HG03571 (cell line): ENCODE measurements around the gene JPT1.
"Not testable (repeated sequence)": the region's sequence is repeated elsewhere in the genome, so short reads cannot be mapped to it uniquely, and the experiment has no call there.

ENCODE experiments used
- ATAC-seq: cut with Tn5 transposase; IDR thresholded peaks from one replicate; pipeline ENCODE4 v1.9.1; 2021; ENCODE audit not compliant: unreplicated experiment

The JPT1 gene

GRCh38 chr17:75130632-75131277, 23.6 kb downstream of the JPT1 start:
- ATAC-seq: no peak

- ATAC-seq: no peak
Measured at GRCh38 chr17:75130059-75130631, 24.2 kb downstream of the JPT1 start.

GRCh38 chr17:75129576-75129975, 24.7 kb downstream of the JPT1 start:
- ATAC-seq: no peak

GRCh38 chr17:75128694-75129505, 25.4 kb downstream of the JPT1 start:
- no peak for ATAC-seq

- ATAC-seq: not testable (repeated sequence)
Measured at GRCh38 chr17:75127936-75128335, 26.4 kb downstream of the JPT1 start.

GRCh38 chr17:75126954-75127353, 27.4 kb downstream of the JPT1 start:
- ATAC-seq: no peak

GRCh38 chr17:75125984-75126383, 28.3 kb downstream of the JPT1 start:
- ATAC-seq: no peak

- ATAC-seq: no peak
Measured at GRCh38 chr17:75124819-75125162, 29.5 kb downstream of the JPT1 start.

- no peak for ATAC-seq
Measured at GRCh38 chr17:75124041-75124818, 30.1 kb downstream of the JPT1 start.

GRCh38 chr17:75118307-75118706, 36.0 kb downstream of the JPT1 start:
- ATAC-seq: no peak

GRCh38 chr17:75116737-75117136, 37.6 kb downstream of the JPT1 start:
- no peak for ATAC-seq

GRCh38 chr17:75115555-75115954, 38.8 kb downstream of the JPT1 start:
- no peak for ATAC-seq

GRCh38 chr17:75114552-75115314, 39.6 kb downstream of the JPT1 start:
- ATAC-seq: no peak

GRCh38 chr17:75113798-75114551, 40.3 kb downstream of the JPT1 start:
- ATAC-seq: peak; percentile 39

GRCh38 chr17:75111777-75112335, 42.5 kb downstream of the JPT1 start:
- no peak for ATAC-seq

- no peak for ATAC-seq
Measured at GRCh38 chr17:75110234-75110937, 43.9 kb downstream of the JPT1 start.

GRCh38 chr17:75109407-75110233, 44.7 kb downstream of the JPT1 start, which contains the start of gene ARMC7:
Gene ARMC7, plus strand, starts transcription at chr17:75109969. Its CDS starts 320 bp downstream, at chr17:75110289.
- ATAC-seq: peak; percentile 70

- ATAC-seq: no peak
Measured at GRCh38 chr17:75109046-75109406, 45.3 kb downstream of the JPT1 start.
